ENCODE results near the gene FAM169A.

DNA sequence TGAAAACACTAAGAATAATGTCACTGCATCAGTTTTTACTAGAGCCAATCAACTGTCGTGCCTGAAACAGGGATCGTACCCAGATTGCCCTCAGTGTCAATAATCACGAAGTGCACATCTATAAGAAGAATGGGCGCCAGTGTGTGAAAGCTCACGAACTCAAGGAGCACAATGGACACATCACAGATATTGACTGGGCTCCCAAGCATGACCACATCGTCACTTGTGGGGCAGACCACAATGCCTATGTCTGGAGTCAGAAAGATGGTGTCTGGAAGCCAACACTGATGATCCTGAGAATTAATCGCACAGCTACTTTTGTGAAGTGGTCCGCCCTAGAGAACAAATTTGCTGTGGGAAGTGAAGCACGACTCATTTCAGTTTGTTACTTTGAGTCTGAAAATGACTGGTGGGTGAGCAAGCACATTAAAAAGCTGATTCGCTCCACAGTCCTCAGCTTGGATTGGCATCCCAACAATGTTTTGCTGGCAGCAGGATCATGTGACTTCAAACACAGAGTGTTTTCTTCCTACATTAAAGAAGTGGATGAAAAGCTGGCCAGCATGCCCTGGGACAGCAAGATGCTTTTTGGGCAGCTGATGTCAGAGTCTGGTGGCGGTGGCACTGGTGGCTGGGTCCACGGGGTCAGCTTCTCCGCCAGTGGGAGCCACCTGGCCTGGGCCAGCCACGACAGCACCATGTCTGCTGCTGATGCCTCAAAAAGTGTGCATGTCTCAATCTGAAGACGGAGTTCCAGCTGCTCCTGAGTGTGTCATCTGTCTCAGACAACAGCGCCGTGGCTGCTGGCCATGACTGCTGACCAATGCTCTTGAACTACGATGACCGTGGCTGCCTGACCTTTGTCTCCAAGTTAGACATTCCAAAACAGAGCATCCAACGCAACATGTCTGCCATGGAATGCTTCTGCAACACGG, 66.9 kb downstream of the FAM169A start:
- TF ChIP-seq, protein P1, sequence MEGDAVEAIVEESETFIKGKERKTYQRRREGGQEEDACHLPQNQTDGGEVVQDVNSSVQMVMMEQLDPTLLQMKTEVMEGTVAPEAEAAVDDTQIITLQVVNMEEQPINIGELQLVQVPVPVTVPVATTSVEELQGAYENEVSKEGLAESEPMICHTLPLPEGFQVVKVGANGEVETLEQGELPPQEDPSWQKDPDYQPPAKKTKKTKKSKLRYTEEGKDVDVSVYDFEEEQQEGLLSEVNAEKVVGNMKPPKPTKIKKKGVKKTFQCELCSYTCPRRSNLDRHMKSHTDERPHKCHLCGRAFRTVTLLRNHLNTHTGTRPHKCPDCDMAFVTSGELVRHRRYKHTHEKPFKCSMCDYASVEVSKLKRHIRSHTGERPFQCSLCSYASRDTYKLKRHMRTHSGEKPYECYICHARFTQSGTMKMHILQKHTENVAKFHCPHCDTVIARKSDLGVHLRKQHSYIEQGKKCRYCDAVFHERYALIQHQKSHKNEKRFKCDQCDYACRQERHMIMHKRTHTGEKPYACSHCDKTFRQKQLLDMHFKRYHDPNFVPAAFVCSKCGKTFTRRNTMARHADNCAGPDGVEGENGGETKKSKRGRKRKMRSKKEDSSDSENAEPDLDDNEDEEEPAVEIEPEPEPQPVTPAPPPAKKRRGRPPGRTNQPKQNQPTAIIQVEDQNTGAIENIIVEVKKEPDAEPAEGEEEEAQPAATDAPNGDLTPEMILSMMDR (IDR thresholded peaks at IDR 0.05; ENCODE audit: low read length): no peak
- TF ChIP-seq EZH2phosphoT487 (IDR thresholded peaks at IDR 0.05; ENCODE audit: low read length) (no peak), EZH2 (optimal IDR thresholded peaks at IDR 0.05; ENCODE audit: low read depth, low read length) (no peak)
